ENCODE results near the gene ESYT3. TPM values are rescaled to one million over a fixed set of nuclear protein-coding genes. Genes with fewer than 3 reads are reported as not detected.

ESYT3 gene
- total RNA-seq, 4 donors from 2014 or later: 1.4 to 30.8 (median 4.9) TPM

DNA sequence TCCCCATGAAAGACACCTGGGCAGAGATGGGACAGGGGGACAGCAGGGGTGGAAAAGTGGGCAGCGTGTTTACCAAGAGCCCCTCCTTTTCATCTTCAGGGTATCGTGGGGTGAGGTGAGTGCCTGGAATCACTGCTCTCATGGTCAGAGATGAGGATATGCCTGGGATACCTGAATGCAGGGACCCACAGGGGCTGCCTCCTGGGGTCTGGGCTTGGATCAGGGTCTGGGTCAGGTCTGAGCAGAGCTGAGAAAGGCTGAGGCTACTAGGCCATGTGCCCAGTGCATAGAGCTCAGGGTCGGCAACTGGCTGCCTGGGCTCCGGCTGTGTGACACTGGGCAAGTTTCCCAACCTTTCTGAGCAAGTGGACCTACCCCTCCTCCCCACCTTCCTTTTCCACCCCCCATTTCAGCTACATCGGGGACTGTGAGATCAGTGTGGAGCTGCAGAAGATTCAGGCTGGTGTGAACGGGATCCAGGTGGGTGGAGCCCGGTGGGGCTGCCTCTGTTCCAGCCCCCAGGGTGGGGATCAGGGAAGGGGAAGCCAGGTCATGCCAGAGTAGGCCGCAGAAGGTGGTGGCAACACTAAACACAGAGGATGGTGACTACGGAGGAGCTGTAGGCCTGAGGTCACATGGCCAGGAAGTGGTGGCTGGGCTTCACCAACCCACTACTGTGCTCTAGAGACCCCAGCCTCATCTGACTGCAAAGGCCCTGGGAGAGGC lies 24.5 kb downstream of the ESYT3 start:
- H3K4me1 ChIP-seq: no peaks in the 10 kb centered on the region
- intact Hi-C loops (cut with DNase I; ENCODE audit: low total_unique reads): no loop called here
- no peaks in the 10 kb centered on the region for H3K36me3 ChIP-seq
- H3K4me3 ChIP-seq: no peak overlapping the region
- no peak overlapping the region for H3K27ac ChIP-seq
- no peak for DNase-seq
- TF ChIP-seq, protein P1, sequence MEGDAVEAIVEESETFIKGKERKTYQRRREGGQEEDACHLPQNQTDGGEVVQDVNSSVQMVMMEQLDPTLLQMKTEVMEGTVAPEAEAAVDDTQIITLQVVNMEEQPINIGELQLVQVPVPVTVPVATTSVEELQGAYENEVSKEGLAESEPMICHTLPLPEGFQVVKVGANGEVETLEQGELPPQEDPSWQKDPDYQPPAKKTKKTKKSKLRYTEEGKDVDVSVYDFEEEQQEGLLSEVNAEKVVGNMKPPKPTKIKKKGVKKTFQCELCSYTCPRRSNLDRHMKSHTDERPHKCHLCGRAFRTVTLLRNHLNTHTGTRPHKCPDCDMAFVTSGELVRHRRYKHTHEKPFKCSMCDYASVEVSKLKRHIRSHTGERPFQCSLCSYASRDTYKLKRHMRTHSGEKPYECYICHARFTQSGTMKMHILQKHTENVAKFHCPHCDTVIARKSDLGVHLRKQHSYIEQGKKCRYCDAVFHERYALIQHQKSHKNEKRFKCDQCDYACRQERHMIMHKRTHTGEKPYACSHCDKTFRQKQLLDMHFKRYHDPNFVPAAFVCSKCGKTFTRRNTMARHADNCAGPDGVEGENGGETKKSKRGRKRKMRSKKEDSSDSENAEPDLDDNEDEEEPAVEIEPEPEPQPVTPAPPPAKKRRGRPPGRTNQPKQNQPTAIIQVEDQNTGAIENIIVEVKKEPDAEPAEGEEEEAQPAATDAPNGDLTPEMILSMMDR (IDR thresholded peaks at IDR 0.05): no peak
- TF ChIP-seq POLR2A (IDR thresholded peaks at IDR 0.05): no peak
- H3K9me3 ChIP-seq: no peaks in the 10 kb centered on the region
- no peaks in the 10 kb centered on the region for H3K27me3 ChIP-seq

DNA sequence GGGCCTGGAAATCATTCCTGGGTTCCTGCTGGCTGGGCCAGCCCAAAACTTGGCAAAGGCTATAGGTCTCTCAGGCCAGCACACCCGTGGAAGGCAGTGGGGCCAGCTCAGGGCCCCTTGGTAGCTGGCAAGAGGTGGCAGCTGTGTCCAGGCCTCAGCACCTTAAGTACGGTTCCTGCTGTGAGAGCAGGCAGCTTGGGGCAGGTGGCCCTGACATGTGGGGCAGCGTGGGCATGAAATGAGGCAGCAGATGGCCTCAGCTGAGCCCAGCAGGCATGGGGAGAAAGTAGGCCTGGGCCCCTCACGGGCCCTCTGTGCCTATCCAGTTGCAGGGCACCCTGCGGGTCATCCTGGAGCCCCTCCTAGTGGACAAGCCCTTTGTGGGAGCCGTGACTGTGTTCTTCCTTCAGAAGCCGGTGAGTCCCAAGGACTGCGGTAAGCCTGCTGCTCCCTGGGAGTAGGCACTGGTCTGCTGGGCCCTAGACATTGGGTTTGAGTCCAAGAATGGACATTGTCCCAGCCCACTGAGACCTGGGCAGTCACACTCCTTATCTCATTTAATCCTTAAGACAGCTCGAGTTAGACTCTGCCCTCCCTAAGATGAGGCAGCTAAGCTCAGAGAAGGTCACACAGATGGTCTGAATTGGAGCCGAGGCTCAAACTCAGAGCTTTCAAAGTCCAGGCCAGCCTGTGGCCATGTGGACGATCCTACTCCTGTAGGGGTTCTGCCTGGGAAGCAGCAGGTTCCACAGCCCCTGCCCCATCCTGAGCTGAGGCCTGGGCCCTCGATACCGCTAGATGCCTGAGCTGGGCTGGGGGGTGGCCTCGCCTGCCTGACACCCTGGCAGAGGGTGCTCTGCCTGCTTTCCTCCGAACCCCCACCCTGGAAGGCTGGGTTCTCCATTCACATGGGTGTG lies 25.5 kb downstream of the ESYT3 start:
- H3K4me1 ChIP-seq: no peaks in the 10 kb centered on the region
- H3K4me3 ChIP-seq: no peak overlapping the region
- no peak for TF ChIP-seq POLR2A (IDR thresholded peaks at IDR 0.05)
- TF ChIP-seq, protein P1 (IDR thresholded peaks at IDR 0.05): no peak
- H3K36me3 ChIP-seq: no peaks in the 10 kb centered on the region
- H3K27ac ChIP-seq: no peak overlapping the region
- DNase-seq: no peak
- H3K9me3 ChIP-seq: no peaks in the 10 kb centered on the region
- no peaks in the 10 kb centered on the region for H3K27me3 ChIP-seq
- intact Hi-C loops (cut with DNase I; ENCODE audit: low total_unique reads): no loop called here

DNA sequence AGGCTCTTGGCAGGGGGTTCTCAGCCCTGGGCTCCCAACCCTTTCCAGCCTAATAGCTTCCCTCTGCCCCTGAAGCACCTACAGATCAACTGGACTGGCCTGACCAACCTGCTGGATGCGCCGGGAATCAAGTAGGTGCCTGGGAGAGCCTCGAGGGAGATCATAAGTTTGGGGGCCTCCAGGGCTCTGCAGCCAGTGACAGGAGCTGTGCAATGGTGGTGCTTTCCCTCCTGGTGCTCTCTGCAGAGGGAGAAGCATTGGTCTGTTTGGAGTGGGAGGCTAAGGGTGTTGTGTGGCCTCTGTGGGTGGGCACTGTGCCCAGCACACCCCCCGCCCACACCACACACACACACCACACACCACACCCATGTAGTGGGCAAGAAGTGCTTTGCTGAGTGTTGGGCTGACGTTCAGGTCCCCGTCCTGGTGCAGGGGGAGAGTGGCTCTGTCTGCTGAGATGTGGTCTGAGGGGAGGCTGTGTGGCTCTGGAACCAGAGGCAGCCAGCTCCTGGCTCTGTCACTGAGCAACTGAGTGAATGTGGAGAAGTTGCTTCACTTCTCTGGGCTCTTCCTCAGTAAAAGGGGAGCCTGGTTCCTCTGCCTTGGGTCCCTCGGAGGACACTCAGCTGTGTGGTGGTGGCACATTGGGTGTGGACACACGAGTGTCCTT lies 26.3 kb downstream of the ESYT3 start:
- Histone ChIP-seq H3K27ac (no peak overlapping the region), H3K4me3 (no peak overlapping the region), H3K9me3 (no peaks in the 10 kb centered on the region), H3K4me1 (no peaks in the 10 kb centered on the region), H3K36me3 (no peaks in the 10 kb centered on the region), H3K27me3 (no peaks in the 10 kb centered on the region)
- DNase-seq: no peak
- intact Hi-C loops (cut with DNase I; ENCODE audit: low total_unique reads): no loop called here
- no peak for TF ChIP-seq POLR2A (IDR thresholded peaks at IDR 0.05)

DNA sequence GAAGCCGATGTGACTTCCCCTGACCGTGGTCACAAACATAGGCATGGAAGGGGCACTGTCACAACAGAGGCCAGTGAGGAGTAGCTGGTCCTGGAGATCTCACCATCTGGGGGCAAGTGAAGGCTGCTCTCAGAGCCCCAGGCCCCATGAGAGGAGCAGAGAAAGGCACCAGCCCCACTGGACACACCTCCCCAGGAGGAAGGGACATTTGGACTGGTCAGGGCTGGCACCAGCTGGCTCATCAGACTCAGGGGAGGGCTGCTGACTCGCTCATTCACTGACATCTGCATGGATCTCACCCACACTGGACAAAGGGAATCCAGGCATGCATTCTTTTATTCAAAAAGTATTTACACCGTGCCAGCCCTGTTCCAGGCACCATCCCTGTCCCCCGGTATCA lies 26.8 kb downstream of the ESYT3 start:
- TF ChIP-seq, protein P1 (IDR thresholded peaks at IDR 0.05): no peak
- TF ChIP-seq POLR2A (IDR thresholded peaks at IDR 0.05): no peak
- Histone ChIP-seq H3K36me3 (no peaks in the 10 kb centered on the region), H3K4me1 (no peaks in the 10 kb centered on the region), H3K27me3 (no peaks in the 10 kb centered on the region), H3K4me3 (no peak overlapping the region), H3K9me3 (no peaks in the 10 kb centered on the region), H3K27ac (no peak overlapping the region)
- intact Hi-C loops (cut with DNase I; ENCODE audit: low total_unique reads): no loop called here
- DNase-seq: no peak

DNA sequence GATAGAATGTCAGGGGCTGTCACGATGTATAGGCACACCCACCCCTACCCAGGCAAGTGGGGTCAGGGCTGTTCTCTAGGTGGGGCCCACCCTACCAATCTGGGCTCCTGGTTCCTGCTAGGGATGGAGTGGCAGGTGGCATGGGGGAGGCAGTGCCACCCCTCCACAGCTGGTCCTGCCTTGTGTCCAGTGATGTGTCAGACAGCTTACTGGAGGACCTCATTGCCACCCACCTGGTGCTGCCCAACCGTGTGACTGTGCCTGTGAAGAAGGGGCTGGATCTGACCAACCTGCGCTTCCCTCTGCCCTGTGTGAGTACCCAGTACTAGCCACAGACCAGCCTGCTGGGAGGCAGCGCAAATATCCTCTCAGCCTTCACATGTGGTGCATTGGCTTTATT lies 27.5 kb downstream of the ESYT3 start:
- no peaks in the 10 kb centered on the region for H3K36me3 ChIP-seq
- H3K9me3 ChIP-seq: no peaks in the 10 kb centered on the region
- no peak overlapping the region for H3K27ac ChIP-seq
- intact Hi-C loops (cut with DNase I; ENCODE audit: low total_unique reads): no loop called here
- DNase-seq: no peak
- no peak for TF ChIP-seq POLR2A (IDR thresholded peaks at IDR 0.05)
- TF ChIP-seq, protein P1 (IDR thresholded peaks at IDR 0.05): no peak
- no peak overlapping the region for H3K4me3 ChIP-seq
- no peaks in the 10 kb centered on the region for H3K4me1 ChIP-seq
- H3K27me3 ChIP-seq: no peaks in the 10 kb centered on the region

All from uterus (tissue), 4 donors.